Right atrium auricular region (tissue), 2 donors: Measurements from ENCODE around the gene COL12A1. TPM values are rescaled to one million over a fixed set of nuclear protein-coding genes. Genes with fewer than 3 reads are reported as not detected.

Source experiments
- DNase-seq: peaks from one replicate; pipeline ENCODE4 v3.0.0-alpha.2; 2019; ENCODE audit warnings: low spot score
- H3K27ac ChIP-seq, 2 donors: fragments of 200-600 bp; sonication (generic); 1 replicate in 1 of 2; 2 replicates in 1 of 2; pipeline ENCODE4 v1.5.1; 2016 to 2019
- H3K27me3 ChIP-seq, 2 donors: fragments of 200-600 bp; sonication (generic); one replicate each; pipeline versions ENCODE4 v1.5.1 to v1.6.0; 2017 to 2019
- H3K36me3 ChIP-seq: fragments of 200-600 bp; sonication (generic); one replicate; pipeline ENCODE4 v1.5.1; 2016
- H3K4me1 ChIP-seq, 2 donors: fragments of 200-600 bp; sonication (generic); one replicate each; pipeline versions ENCODE4 v1.5.1 to v1.6.0; 2017 to 2019
- H3K4me3 ChIP-seq, 2 donors: fragments of 200-600 bp; sonication (generic); 1 replicate in 1 of 2; 2 replicates in 1 of 2; pipeline ENCODE4 v1.5.1; 2017 to 2019; ENCODE audit warnings: mild to moderate bottlenecking in 1 of 2, moderate library complexity in 1 of 2
- H3K9me3 ChIP-seq, 2 donors: fragments of 200-600 bp; sonication (generic); one replicate each; pipeline ENCODE4 v1.5.1; 2019
- CTCF ChIP-seq, 2 donors: fragments of 200-600 bp; sonication (generic); IDR thresholded peaks; one replicate each; pipeline ENCODE4 v1.5.1; 2019; ENCODE audit warnings: antibody characterized with exemption in 2 of 2
- total RNA-seq, 2 donors: library from RNA; depleted of rRNA; stranded (reverse); fragments of >200 nt; gene quantifications; one replicate each; pipeline ENCODE4 v1.1.0, GENCODE V29; 2016

COL12A1 gene
- total RNA-seq, 2 donors from 2014 or later = 28.6 to 29.7 TPM

- TF ChIP-seq CTCF (IDR thresholded peaks at IDR 0.05) = no peak
- Histone ChIP-seq H3K4me3 (no peak overlapping the region), H3K27ac (no peak overlapping the region), H3K27me3 (no peaks in the 10 kb centered on the region), H3K36me3 (no peaks in the 10 kb centered on the region), H3K9me3 (no peaks in the 10 kb centered on the region), H3K4me1 (no peaks in the 10 kb centered on the region)
- DNase-seq = no peak
Measured at GRCh38 chr6:75150685-75151412, 55.0 kb downstream of the COL12A1 start.

- Histone ChIP-seq H3K36me3 (no peaks in the 10 kb centered on the region), H3K9me3 (no peaks in the 10 kb centered on the region), H3K27ac (no peak overlapping the region), H3K4me3 (no peak overlapping the region), H3K4me1 (no peaks in the 10 kb centered on the region), H3K27me3 (no peaks in the 10 kb centered on the region)
- no peak for TF ChIP-seq CTCF (IDR thresholded peaks at IDR 0.05)
- DNase-seq = no peak
Measured at GRCh38 chr6:75149696-75150095, 56.2 kb downstream of the COL12A1 start.

GRCh38 chr6:75149240-75149639, 56.6 kb downstream of the COL12A1 start:
- Histone ChIP-seq H3K4me3 (no peak overlapping the region), H3K27me3 (no peaks in the 10 kb centered on the region), H3K4me1 (no peaks in the 10 kb centered on the region), H3K36me3 (no peaks in the 10 kb centered on the region), H3K27ac (no peak overlapping the region), H3K9me3 (no peaks in the 10 kb centered on the region)
- no peak for TF ChIP-seq CTCF (IDR thresholded peaks at IDR 0.05)
- DNase-seq = no peak

DNA sequence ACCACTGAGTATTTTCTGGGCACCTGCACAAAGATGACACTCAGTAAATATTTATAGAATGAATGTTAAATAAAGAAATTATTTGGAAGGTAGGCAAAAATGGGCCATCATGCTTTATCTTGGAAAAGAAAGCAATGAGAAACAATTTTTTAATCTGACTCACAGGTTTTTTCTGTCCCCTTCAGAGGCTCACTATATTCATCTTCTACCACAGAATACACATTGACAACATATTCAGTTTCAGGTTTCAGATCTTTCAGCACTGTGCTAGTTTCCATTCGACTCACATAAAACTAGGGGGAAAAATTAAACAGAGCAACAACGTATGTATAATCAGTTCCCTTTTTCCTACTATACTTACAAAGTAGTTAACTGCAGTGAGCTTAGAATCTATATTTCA, 58.3 kb downstream of the COL12A1 start:
- Histone ChIP-seq H3K4me3 (no peak overlapping the region), H3K4me1 (peaks cover 0 to 3% of the 10 kb centered on the region in 2 donors), H3K27ac (no peak overlapping the region), H3K36me3 (no peaks in the 10 kb centered on the region), H3K9me3 (no peaks in the 10 kb centered on the region), H3K27me3 (no peaks in the 10 kb centered on the region)
- no peak for DNase-seq
- no peak for TF ChIP-seq CTCF (IDR thresholded peaks at IDR 0.05)

GRCh38 chr6:75145976-75146375, 59.9 kb downstream of the COL12A1 start:
- no peak for TF ChIP-seq CTCF (IDR thresholded peaks at IDR 0.05)
- no peaks in the 10 kb centered on the region for H3K36me3 ChIP-seq
- no peak for DNase-seq
- H3K27ac ChIP-seq = no peak overlapping the region
- H3K9me3 ChIP-seq = no peaks in the 10 kb centered on the region
- no peaks in the 10 kb centered on the region for H3K27me3 ChIP-seq
- H3K4me1 ChIP-seq = peaks cover 0 to 6% of the 10 kb centered on the region in 2 donors
- no peak overlapping the region for H3K4me3 ChIP-seq

DNA sequence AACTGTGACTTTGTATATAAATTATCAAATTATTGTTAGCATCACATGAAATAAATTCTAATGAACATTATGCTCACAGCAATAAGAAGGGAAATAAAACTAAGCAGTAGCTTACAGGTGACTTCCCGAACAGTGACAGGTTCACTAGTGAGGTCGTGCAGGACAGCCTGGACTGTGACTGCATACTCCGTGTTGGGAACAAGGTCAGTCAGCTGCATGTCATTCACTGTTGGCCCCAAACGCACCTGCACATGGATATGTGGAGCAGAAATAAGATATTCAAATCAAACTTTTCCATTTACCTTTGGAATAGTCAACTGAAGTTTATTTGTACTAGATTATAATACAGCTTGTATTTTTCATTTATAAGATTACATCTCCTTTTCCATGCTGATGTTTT, 60.6 kb downstream of the COL12A1 start:
- TF ChIP-seq CTCF (IDR thresholded peaks at IDR 0.05) = no peak
- H3K9me3 ChIP-seq = no peaks in the 10 kb centered on the region
- no peak for DNase-seq
- H3K27me3 ChIP-seq = no peaks in the 10 kb centered on the region
- no peaks in the 10 kb centered on the region for H3K36me3 ChIP-seq
- peaks cover 0 to 6% of the 10 kb centered on the region in 2 donors for H3K4me1 ChIP-seq
- H3K27ac ChIP-seq = no peak overlapping the region
- H3K4me3 ChIP-seq = no peak overlapping the region
